HepG2 (cell line): Measurements from ENCODE around the gene ARIH2. TPM values are rescaled to one million over a fixed set of nuclear protein-coding genes. Genes with fewer than 3 reads are reported as not detected.

ENCODE experiments used
- ATAC-seq: fragments of 200-7000 bp; cut with Tn5 transposase; 3 replicates; pipeline ENCODE4 v1.9.1; 2020; ENCODE audit warnings: mild to moderate bottlenecking, moderate library complexity
- BruUV-seq: library from RNA; stranded (reverse); fragments of 400-500 nt; replicated peaks from 2 replicates; lab custom pipeline; 2021; lab: Mats Ljungman, UMichigan
- CTCF ChIA-PET: fragments of 300-600 bp; formaldehyde crosslinking; extraction: SDS; loops from one replicate; lab custom pipeline; 2021; ENCODE audit warnings: low total read pairs, inconsistent platforms, low intra/inter-chr PET ratio; lab: Yijun Ruan, JAX
- POLR2A ChIA-PET: fragments of 350-600 bp; sonication (Branson Sonifier 250); formaldehyde crosslinking; loops from one replicate; lab custom pipeline; 2020; ENCODE audit warnings: antibody characterized with exemption, inconsistent platforms; lab: Yijun Ruan, JAX
- DNase-seq: peaks from one replicate; pipeline ENCODE4 v3.0.0-alpha.2; 2015; ENCODE audit warnings: low spot score
- FAIRE-seq: peaks from 3 replicates; lab custom pipeline; 2011; peaks lifted over from hg19 to GRCh38; lab: Jason Lieb, UNC
- H2AFZ ChIP-seq: one replicate; pipeline ENCODE4 v1.6.1; 2011; ENCODE audit warnings: low read length, inconsistent platforms
- H3K27ac ChIP-seq: fragments of 300-600 bp; 3 replicates; pipeline ENCODE4 v1.8.0; 2011; ENCODE audit warnings: mixed run types, mild to moderate bottlenecking, mixed read lengths, low read length, inconsistent platforms; ENCODE audit not compliant: insufficient read depth; ENCODE audit errors: extremely low read length
- H3K27me3 ChIP-seq, 2 experiments: fragments of 200-600 bp in 1 of 2; 2 replicates in 1 of 2; 3 replicates in 1 of 2; pipeline versions ENCODE4 v1.6.0 to v1.8.0; 2011; ENCODE audit warnings: low read length in 2 of 2, mild to moderate bottlenecking in 2 of 2, moderate library complexity in 2 of 2, inconsistent platforms in 1 of 2; ENCODE audit not compliant: insufficient read depth in 2 of 2, control insufficient read depth in 1 of 2
- H3K36me3 ChIP-seq, 2 experiments: fragments of 200-600 bp in 1 of 2; replicated peaks in 1 of 2; 2 replicates in 1 of 2; 3 replicates in 1 of 2; pipeline versions ENCODE4 v1.5.1 to v1.8.0; 2011; ENCODE audit warnings: low read length in 2 of 2, inconsistent platforms in 1 of 2; ENCODE audit not compliant: insufficient read depth in 2 of 2, control insufficient read depth in 1 of 2
- H3K4me1 ChIP-seq: 2 replicates; pipeline ENCODE4 v1.5.1; 2012; ENCODE audit warnings: low read length, inconsistent platforms; ENCODE audit not compliant: insufficient read depth
- H3K4me2 ChIP-seq: 2 replicates; pipeline ENCODE4 v1.6.0; 2011; ENCODE audit warnings: low read depth, low read length, inconsistent platforms
- H3K4me3 ChIP-seq, 3 experiments: fragments of 200-600 bp in 1 of 3; sonication (generic), shearing (Covaris generic) in 1 of 3; replicated peaks in 1 of 3; 2 replicates each; pipeline ENCODE4 v1.5.1; 2011 to 2016; ENCODE audit warnings: low read length in 3 of 3, inconsistent platforms in 2 of 3, low read depth in 2 of 3, mild to moderate bottlenecking in 2 of 3, control low read depth in 1 of 3, mixed read lengths in 1 of 3; ENCODE audit not compliant: insufficient read depth in 1 of 3
- H3K79me2 ChIP-seq: one replicate; pipeline ENCODE4 v1.6.1; 2011; ENCODE audit warnings: low read length, inconsistent platforms; ENCODE audit not compliant: insufficient read depth
- H3K9ac ChIP-seq: 2 replicates; pipeline ENCODE4 v1.6.0; 2011; ENCODE audit warnings: mild to moderate bottlenecking, low read depth, low read length, inconsistent platforms; ENCODE audit not compliant: insufficient read depth
- H3K9me3 ChIP-seq: 2 replicates; pipeline ENCODE4 v1.5.1; 2012; ENCODE audit warnings: mild to moderate bottlenecking, low read length
- H4K20me1 ChIP-seq: 2 replicates; pipeline ENCODE4 v1.6.0; 2011; ENCODE audit warnings: inconsistent platforms, mild to moderate bottlenecking, low read length, moderate library complexity; ENCODE audit not compliant: insufficient read depth
- CENPBD1 ChIP-seq: sonication (generic); formaldehyde crosslinking; IDR thresholded peaks from 2 replicates; pipeline ENCODE4 v1.8.0; 2022; ENCODE audit warnings: missing genetic modification reagents, low read depth, mild to moderate bottlenecking, borderline replicate concordance
- ERF ChIP-seq: IDR thresholded peaks from 2 replicates; pipeline ENCODE4 v1.6.1; 2018; ENCODE audit warnings: missing biosample characterization, missing genetic modification reagents
- IRF2 ChIP-seq: IDR thresholded peaks from 2 replicates; pipeline ENCODE4 v1.6.1; 2018; ENCODE audit warnings: missing genetic modification reagents, missing compliant biosample characterization
- JUN ChIP-seq: sonication (generic); formaldehyde crosslinking; IDR thresholded peaks from 2 replicates; pipeline ENCODE4 v1.4.0; 2020; ENCODE audit warnings: mild to moderate bottlenecking, missing genetic modification reagents
- MBNL3 ChIP-seq: fragments of 250-450 bp; sonication (Bioruptor Pico); conservative IDR thresholded peaks from 2 replicates; pipeline ENCODE4 v1.8.0; 2022; ENCODE audit warnings: mild to moderate bottlenecking, inconsistent platforms
- ZNF18 ChIP-seq: sonication (generic); formaldehyde crosslinking; IDR thresholded peaks from 2 replicates; pipeline ENCODE4 v1.8.0; 2022; ENCODE audit warnings: mild to moderate bottlenecking, missing genetic modification reagents; ENCODE audit not compliant: insufficient replicate concordance
- ZNF256 ChIP-seq: sonication (generic); formaldehyde crosslinking; conservative IDR thresholded peaks from 2 replicates; pipeline ENCODE4 v1.4.0; 2020; ENCODE audit warnings: missing genetic modification reagents
- ZNF362 ChIP-seq: sonication (generic); formaldehyde crosslinking; IDR thresholded peaks from 2 replicates; pipeline ENCODE4 v1.4.0; 2020; ENCODE audit warnings: missing genetic modification reagents, mild to moderate bottlenecking, borderline replicate concordance
- ZNF414 ChIP-seq: sonication (generic); formaldehyde crosslinking; IDR thresholded peaks from 2 replicates; pipeline ENCODE4 v1.5.0; 2020; ENCODE audit warnings: missing genetic modification reagents
- ZNF878 ChIP-seq: sonication (generic); formaldehyde crosslinking; IDR thresholded peaks from 2 replicates; pipeline ENCODE4 v1.8.1; 2023; ENCODE audit warnings: mild to moderate bottlenecking, missing genetic modification reagents, moderate library complexity
- WGBS: methylation state at CpG from one replicate; pipeline ENCODE4 v1.1.6; 2017; ENCODE audit warnings: low lambda C conversion rate; 5-methylcytosine and 5-hydroxymethylcytosine counted together
- in situ Hi-C: cut with HindIII; loops from 2 replicates; pipeline ENCODE4 v1.10.0; 2017; ENCODE audit warnings: low pct_unique_long_range_greater_than_20kb; ENCODE audit not compliant: extremely low pct_ligation_motif_present
- intact Hi-C: fragments of 100-400 bp; cut with micrococcal nuclease; formaldehyde crosslinking; loops from one replicate; pipeline ENCODE4 v1.10.0; 2022; ENCODE audit not compliant: unreplicated experiment
- polyA plus RNA-seq, 8 experiments: library from polyadenylated mRNA; depleted of rRNA in 3 of 8; stranded (reverse) in 7 of 8; unstranded in 1 of 8; fragments of >200 nt; fragmentation: Illumina TruSeq in 4 of 8; extraction: Trizol in 4 of 8; gene quantifications; 2 replicates each; pipeline versions ENCODE4 v1.2.1 to v1.2.3, GENCODE V29; 2011 to 2016; ENCODE audit warnings: low read depth in 4 of 8, missing spikeins in 1 of 8, mixed read lengths in 1 of 8; ENCODE audit not compliant: insufficient read depth in 1 of 8
- total RNA-seq, 5 experiments: library from RNA; depleted of rRNA; stranded (reverse); fragments of >200 nt; fragmentation: Illumina TruSeq; extraction: Trizol; gene quantifications; 2 replicates each; pipeline ENCODE4 v1.2.3, GENCODE V29; 2016; ENCODE audit warnings: low read depth in 1 of 5
- TF ChIP-seq, protein P1 (sequence below): sonication (generic); formaldehyde crosslinking; IDR thresholded peaks from 2 replicates; pipeline ENCODE4 v1.4.0; 2020; ENCODE audit warnings: mild to moderate bottlenecking, missing genetic modification reagents
- TF ChIP-seq, protein P2 (sequence below): sonication (generic); formaldehyde crosslinking; conservative IDR thresholded peaks from 2 replicates; pipeline ENCODE4 v1.8.1; 2023; ENCODE audit warnings: missing genetic modification reagents
- TF ChIP-seq, protein P3 (sequence below): IDR thresholded peaks from 2 replicates; pipeline ENCODE4 v1.6.1; 2018; ENCODE audit warnings: missing genetic modification reagents
- TF ChIP-seq, protein P4 (sequence below): sonication (generic); formaldehyde crosslinking; conservative IDR thresholded peaks from 2 replicates; pipeline ENCODE4 v1.4.0; 2020; ENCODE audit warnings: missing genetic modification reagents

ARIH2 gene
- total and polyA plus RNA-seq, 2 of the 13 experiments (the other 11 are each of a cell fraction or from before 2014, with no cell fraction given), result 64.8 to 83.3 TPM

GRCh38 chr3:48934333-48934991 is 15.8 kb downstream of the ARIH2 start:
- peaks cover 18% of the 10 kb centered on the region for H4K20me1 ChIP-seq
- no peaks in the 10 kb centered on the region for H3K27me3 ChIP-seq
- POLR2A ChIA-PET, result interaction anchor here (0.6 kb wide), 1 partner anchor 14 kb away, joined by 3 read pairs; no protein-coding TSS in a partner anchor
- H3K9ac ChIP-seq, result no peak overlapping the region
- H3K27ac ChIP-seq, result no peak overlapping the region
- no peak overlapping the region for H2AFZ ChIP-seq
- H3K4me2 ChIP-seq, result no peak overlapping the region
- H3K4me1 ChIP-seq, result peaks cover 43% of the 10 kb centered on the region
- no peak for ATAC-seq
- BruUV-seq, result no TSS peak
- intact Hi-C loops (no loop called here), in situ Hi-C loops (no loop called here)
- H3K79me2 ChIP-seq, result peaks cover 66% of the 10 kb centered on the region
- no peak for FAIRE-seq
- H3K36me3 ChIP-seq, result peaks cover 5 to 33% of the 10 kb centered on the region in 2 experiments
- no peaks in the 10 kb centered on the region for H3K9me3 ChIP-seq
- whole genome bisulfite sequencing, result 98% methylated on average over 5 of the region's 5 CpGs
- CTCF ChIA-PET, result no interaction called here
- DNase-seq, result no peak
- no peak overlapping the region for H3K4me3 ChIP-seq
- TF ChIP-seq, protein P1, sequence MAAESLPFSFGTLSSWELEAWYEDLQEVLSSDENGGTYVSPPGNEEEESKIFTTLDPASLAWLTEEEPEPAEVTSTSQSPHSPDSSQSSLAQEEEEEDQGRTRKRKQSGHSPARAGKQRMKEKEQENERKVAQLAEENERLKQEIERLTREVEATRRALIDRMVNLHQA (CRISPR knock-in tag), result no peak
- TF ChIP-seq CENPBD1, result no peak
- TF ChIP-seq ERF (CRISPR knock-in tag), result no peak
- no peak for TF ChIP-seq MBNL3 (CRISPR knock-in tag)
- TF ChIP-seq IRF2 (CRISPR knock-in tag), result no peak
- TF ChIP-seq, protein P2, sequence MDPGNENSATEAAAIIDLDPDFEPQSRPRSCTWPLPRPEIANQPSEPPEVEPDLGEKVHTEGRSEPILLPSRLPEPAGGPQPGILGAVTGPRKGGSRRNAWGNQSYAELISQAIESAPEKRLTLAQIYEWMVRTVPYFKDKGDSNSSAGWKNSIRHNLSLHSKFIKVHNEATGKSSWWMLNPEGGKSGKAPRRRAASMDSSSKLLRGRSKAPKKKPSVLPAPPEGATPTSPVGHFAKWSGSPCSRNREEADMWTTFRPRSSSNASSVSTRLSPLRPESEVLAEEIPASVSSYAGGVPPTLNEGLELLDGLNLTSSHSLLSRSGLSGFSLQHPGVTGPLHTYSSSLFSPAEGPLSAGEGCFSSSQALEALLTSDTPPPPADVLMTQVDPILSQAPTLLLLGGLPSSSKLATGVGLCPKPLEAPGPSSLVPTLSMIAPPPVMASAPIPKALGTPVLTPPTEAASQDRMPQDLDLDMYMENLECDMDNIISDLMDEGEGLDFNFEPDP, result no peak
- TF ChIP-seq ZNF414 (CRISPR knock-in tag), result no peak
- no peak for TF ChIP-seq ZNF18
- TF ChIP-seq ZNF362 (CRISPR knock-in tag), result no peak
- no peak for TF ChIP-seq ZNF878 (CRISPR knock-in tag)
- no peak for TF ChIP-seq JUN (CRISPR knock-in tag)
- TF ChIP-seq, protein P3, sequence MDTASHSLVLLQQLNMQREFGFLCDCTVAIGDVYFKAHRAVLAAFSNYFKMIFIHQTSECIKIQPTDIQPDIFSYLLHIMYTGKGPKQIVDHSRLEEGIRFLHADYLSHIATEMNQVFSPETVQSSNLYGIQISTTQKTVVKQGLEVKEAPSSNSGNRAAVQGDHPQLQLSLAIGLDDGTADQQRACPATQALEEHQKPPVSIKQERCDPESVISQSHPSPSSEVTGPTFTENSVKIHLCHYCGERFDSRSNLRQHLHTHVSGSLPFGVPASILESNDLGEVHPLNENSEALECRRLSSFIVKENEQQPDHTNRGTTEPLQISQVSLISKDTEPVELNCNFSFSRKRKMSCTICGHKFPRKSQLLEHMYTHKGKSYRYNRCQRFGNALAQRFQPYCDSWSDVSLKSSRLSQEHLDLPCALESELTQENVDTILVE (CRISPR knock-in tag), result no peak
- TF ChIP-seq ZNF256, result no peak
- TF ChIP-seq, protein P4, sequence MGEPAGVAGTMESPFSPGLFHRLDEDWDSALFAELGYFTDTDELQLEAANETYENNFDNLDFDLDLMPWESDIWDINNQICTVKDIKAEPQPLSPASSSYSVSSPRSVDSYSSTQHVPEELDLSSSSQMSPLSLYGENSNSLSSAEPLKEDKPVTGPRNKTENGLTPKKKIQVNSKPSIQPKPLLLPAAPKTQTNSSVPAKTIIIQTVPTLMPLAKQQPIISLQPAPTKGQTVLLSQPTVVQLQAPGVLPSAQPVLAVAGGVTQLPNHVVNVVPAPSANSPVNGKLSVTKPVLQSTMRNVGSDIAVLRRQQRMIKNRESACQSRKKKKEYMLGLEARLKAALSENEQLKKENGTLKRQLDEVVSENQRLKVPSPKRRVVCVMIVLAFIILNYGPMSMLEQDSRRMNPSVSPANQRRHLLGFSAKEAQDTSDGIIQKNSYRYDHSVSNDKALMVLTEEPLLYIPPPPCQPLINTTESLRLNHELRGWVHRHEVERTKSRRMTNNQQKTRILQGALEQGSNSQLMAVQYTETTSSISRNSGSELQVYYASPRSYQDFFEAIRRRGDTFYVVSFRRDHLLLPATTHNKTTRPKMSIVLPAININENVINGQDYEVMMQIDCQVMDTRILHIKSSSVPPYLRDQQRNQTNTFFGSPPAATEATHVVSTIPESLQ, result no peak
